WTC11 (cell line): ENCODE measurements around the gene APOBEC2. TPM values are rescaled to one million over a fixed set of nuclear protein-coding genes. Genes with fewer than 3 reads are reported as not detected.

Experiments used
- ATAC-seq: fragments of 200-7000 bp; cut with Tn5 transposase; 2 replicates; pipeline ENCODE4 v1.10.0; 2021; ENCODE audit warnings: mild to moderate bottlenecking, moderate library complexity
- CTCF ChIA-PET: fragments of 300-600 bp; sonication (Branson Sonifier 250); formaldehyde crosslinking; loops from one replicate; lab custom pipeline; 2021; ENCODE audit warnings: antibody characterized with exemption; lab: Charles Lee
- POLR2A ChIA-PET: fragments of 350-600 bp; sonication (Branson Sonifier 250); formaldehyde crosslinking; loops from one replicate; lab custom pipeline; 2021; ENCODE audit warnings: antibody characterized with exemption; lab: Charles Lee
- DNase-seq: peaks from one replicate; pipeline ENCODE4 v3.0.0; 2021; ENCODE audit warnings: low spot score
- H3K27ac Mint-ChIP-seq: 2 replicates; pipeline ENCODE4 v1.8.0; 2021; ENCODE audit warnings: mixed read lengths
- H3K27me3 Mint-ChIP-seq: 2 replicates; pipeline ENCODE4 v1.8.0; 2021; ENCODE audit warnings: low read depth, mild to moderate bottlenecking, moderate library complexity, mixed read lengths
- H3K36me3 Mint-ChIP-seq: 2 replicates; pipeline ENCODE4 v1.8.0; 2021; ENCODE audit warnings: mixed read lengths
- H3K4me1 Mint-ChIP-seq: 2 replicates; pipeline ENCODE4 v1.8.0; 2022; ENCODE audit warnings: mixed read lengths
- H3K4me3 Mint-ChIP-seq: 2 replicates; pipeline ENCODE4 v1.8.0; 2021; ENCODE audit warnings: mild to moderate bottlenecking, moderate library complexity, mixed read lengths
- H3K9me3 Mint-ChIP-seq: 2 replicates; pipeline ENCODE4 v1.8.0; 2021; ENCODE audit warnings: mixed read lengths
- ARID4B ChIP-seq: sonication (generic); formaldehyde crosslinking; IDR thresholded peaks from 2 replicates; pipeline ENCODE4 v1.8.0; 2023; ENCODE audit warnings: missing genetic modification reagents, mild to moderate bottlenecking, borderline replicate concordance
- ATF2 ChIP-seq: sonication (generic); formaldehyde crosslinking; IDR thresholded peaks from 2 replicates; pipeline ENCODE4 v1.8.1; 2022; ENCODE audit warnings: low read depth, missing genetic modification reagents, borderline replicate concordance
- E2F4 ChIP-seq: sonication (generic); formaldehyde crosslinking; IDR thresholded peaks from 2 replicates; pipeline ENCODE4 v1.8.1; 2022; ENCODE audit warnings: low read depth, mild to moderate bottlenecking, moderate library complexity, missing genetic modification reagents, borderline replicate concordance
- E2F5 ChIP-seq: sonication (generic); formaldehyde crosslinking; IDR thresholded peaks from 2 replicates; pipeline ENCODE4 v1.8.1; 2022; ENCODE audit warnings: mild to moderate bottlenecking, moderate library complexity, missing genetic modification reagents
- GABPB1 ChIP-seq: sonication (generic); formaldehyde crosslinking; IDR thresholded peaks from 2 replicates; pipeline ENCODE4 v1.8.1; 2023; ENCODE audit warnings: mild to moderate bottlenecking, missing genetic modification reagents
- HMGA2 ChIP-seq: fragments of 250-450 bp; sonication (Bioruptor Pico); IDR thresholded peaks from 2 replicates; pipeline ENCODE4 v1.4.0; 2021; ENCODE audit warnings: mild to moderate bottlenecking, moderate library complexity
- KAT7 ChIP-seq: sonication (generic); formaldehyde crosslinking; IDR thresholded peaks from 2 replicates; pipeline ENCODE4 v1.8.1; 2023; ENCODE audit warnings: missing genetic modification reagents, mild to moderate bottlenecking, borderline replicate concordance
- OVOL2 ChIP-seq: fragments of 250-450 bp; sonication (Bioruptor Pico); IDR thresholded peaks from 2 replicates; pipeline ENCODE4 v1.9.0; 2021; ENCODE audit warnings: mild to moderate bottlenecking, borderline replicate concordance
- PRRX2 ChIP-seq: fragments of 250-450 bp; sonication (Bioruptor Pico); IDR thresholded peaks from 2 replicates; pipeline ENCODE4 v1.8.0; 2021; ENCODE audit warnings: mild to moderate bottlenecking
- ZNF232 ChIP-seq: sonication (generic); formaldehyde crosslinking; IDR thresholded peaks from 2 replicates; pipeline ENCODE4 v1.8.0; 2022; ENCODE audit warnings: mild to moderate bottlenecking, missing genetic modification reagents
- ZNF512 ChIP-seq: sonication (generic); formaldehyde crosslinking; IDR thresholded peaks from 2 replicates; pipeline ENCODE4 v1.8.1; 2022; ENCODE audit warnings: missing genetic modification reagents, borderline replicate concordance
- ZNF532 ChIP-seq: fragments of 250-450 bp; sonication (Bioruptor Pico); IDR thresholded peaks from 2 replicates; pipeline ENCODE4 v1.9.0; 2021; ENCODE audit warnings: mild to moderate bottlenecking, borderline replicate concordance
- ZNF671 ChIP-seq: fragments of 250-450 bp; sonication (Bioruptor Pico); IDR thresholded peaks from 2 replicates; pipeline ENCODE4 v1.8.0; 2021; ENCODE audit warnings: mild to moderate bottlenecking
- total RNA-seq: library from RNA; stranded (reverse); gene quantifications from 3 replicates; pipeline ENCODE4 v1.2.3, GENCODE V29; 2021

Gene APOBEC2
- total RNA-seq, 1 experiment from 2014 or later, result not detected

GRCh38 chr6:41064841-41065240 lies 11.8 kb downstream of the APOBEC2 start:
- Mint-ChIP-seq H3K4me1 (peaks cover 9% of the 10 kb centered on the region), H3K4me3 (no peak overlapping the region), H3K27ac (no peak overlapping the region), H3K36me3 (peaks cover 44% of the 10 kb centered on the region), H3K27me3 (no peaks in the 10 kb centered on the region), H3K9me3 (no peaks in the 10 kb centered on the region)
- ATAC-seq (no peak), DNase-seq (no peak)
- ChIA-PET POLR2A (no interaction called here), CTCF (no interaction called here)
- TF ChIP-seq OVOL2 (CRISPR knock-in tag), result no peak
- no peak for TF ChIP-seq ZNF232 (CRISPR knock-in tag)
- TF ChIP-seq HMGA2 (CRISPR knock-in tag), result no peak

- CTCF ChIA-PET, result interaction anchor here (1.3 kb wide), 1 partner anchor 38 kb away, joined by 3 read pairs; no protein-coding TSS in a partner anchor
- H3K9me3 Mint-ChIP-seq, result no peaks in the 10 kb centered on the region
- POLR2A ChIA-PET, result no interaction called here
Measured at GRCh38 chr6:41065550-41066026, 12.6 kb downstream of the APOBEC2 start.

More at GRCh38 chr6:41065550-41066026, 12.6 kb downstream of the APOBEC2 start:
- Mint-ChIP-seq H3K36me3 (peaks cover 44% of the 10 kb centered on the region), H3K27ac (no peak overlapping the region; the same call in 1 of the 2 replicates), H3K27me3 (no peaks in the 10 kb centered on the region), H3K4me1 (peaks cover 8% of the 10 kb centered on the region), H3K4me3 (no peak overlapping the region)
- TF ChIP-seq ARID4B (CRISPR knock-in tag), result no peak
- TF ChIP-seq PRRX2 (CRISPR knock-in tag), result no peak
- TF ChIP-seq ATF2 (CRISPR knock-in tag), result no peak
- TF ChIP-seq ZNF671 (CRISPR knock-in tag), result no peak
- no peak for TF ChIP-seq E2F5 (CRISPR knock-in tag)
- no peak for TF ChIP-seq GABPB1 (CRISPR knock-in tag)
- TF ChIP-seq E2F4 (CRISPR knock-in tag), result no peak
- no peak for TF ChIP-seq KAT7
- no peak for TF ChIP-seq ZNF532
- TF ChIP-seq ZNF512, result no peak
- DNase-seq (no peak), ATAC-seq (no peak)
